K562 (cell line): ENCODE results near the gene FGF11. TPM values are rescaled to one million over a fixed set of nuclear protein-coding genes. Genes with fewer than 3 reads are reported as not detected.
A peak's percentile ranks its signal among the peaks of the same experiment; 100 is the strongest.

ENCODE experiments used
- CBFA2T3 ChIP-seq: fragments of 450-650 bp; IDR thresholded peaks from 2 replicates; pipeline ENCODE4 v1.6.1; 2017
- MTF1 ChIP-seq: fragments of 250-450 bp; sonication (Bioruptor Pico); IDR thresholded peaks from 2 replicates; pipeline ENCODE4 v1.9.0; 2021; ENCODE audit warnings: moderate library complexity, mild to moderate bottlenecking, inconsistent platforms, borderline replicate concordance
- NR2C1 ChIP-seq, 2 experiments: fragments of 450-650 bp; IDR thresholded peaks; 2 replicates each; pipeline ENCODE4 v1.6.1; 2017; ENCODE audit warnings: mild to moderate bottlenecking in 2 of 2, antibody characterized with exemption in 1 of 2, inconsistent platforms in 1 of 2, missing compliant biosample characterization in 1 of 2, missing genetic modification characterization in 1 of 2
- PML ChIP-seq: IDR thresholded peaks from 2 replicates; pipeline ENCODE4 v1.6.1; 2012; ENCODE audit warnings: low read length, inconsistent platforms
- RBM22 ChIP-seq: fragments of 200-400 bp; formaldehyde crosslinking; IDR thresholded peaks from 2 replicates; pipeline ENCODE4 v1.6.1; 2018; ENCODE audit warnings: low read length, low read depth; ENCODE audit not compliant: poor library complexity, severe bottlenecking
- SIN3A ChIP-seq, 2 experiments: fragments of 150-350 bp in 1 of 2; IDR thresholded peaks; 2 replicates each; pipeline ENCODE4 v1.6.1; 2011 to 2016; ENCODE audit warnings: borderline replicate concordance in 2 of 2, low read depth in 2 of 2, low read length in 2 of 2, mild to moderate bottlenecking in 2 of 2, moderate library complexity in 2 of 2; ENCODE audit not compliant: control insufficient read depth in 1 of 2
- polyA plus RNA-seq, 8 experiments: library from polyadenylated mRNA; depleted of rRNA in 4 of 8; stranded (reverse) in 5 of 8; unstranded in 3 of 8; fragments of >200 nt; fragmentation: Nextera tagmentation in 2 of 8; fragmentation: Illumina TruSeq in 1 of 8; extraction: Ambion mirVana in 2 of 8; extraction: Trizol in 1 of 8; gene quantifications; 2 replicates each; pipeline versions ENCODE4 v1.2.1 to v1.2.3, GENCODE V29; 2011 to 2014; ENCODE audit warnings: inconsistent platforms in 1 of 8, missing spikeins in 1 of 8
- total RNA-seq, 7 experiments: library from RNA; depleted of rRNA in 6 of 7; stranded (reverse); fragments of >200 nt in 6 of 7; fragmentation: Illumina TruSeq in 2 of 7; extraction: Trizol in 2 of 7; gene quantifications; 2 replicates each; pipeline versions ENCODE4 v1.2.1 to v1.2.3, GENCODE V29; 2011 to 2021; ENCODE audit warnings: low replicate concordance in 1 of 7
- TF ChIP-seq, protein P1 (sequence below): sonication (generic); formaldehyde crosslinking; IDR thresholded peaks from 2 replicates; pipeline ENCODE4 v1.8.0; 2022; ENCODE audit warnings: missing genetic modification reagents, mild to moderate bottlenecking, moderate library complexity, borderline replicate concordance
- TF ChIP-seq, protein P2 (sequence below): fragments of 250-450 bp; sonication (Bioruptor Pico); IDR thresholded peaks from 2 replicates; pipeline ENCODE4 v1.8.0; 2022; ENCODE audit warnings: moderate library complexity, mild to moderate bottlenecking, inconsistent platforms
- TF ChIP-seq, protein P3 (sequence below), 2 experiments: fragments of 450-650 bp; IDR thresholded peaks; 2 replicates each; pipeline ENCODE4 v1.6.1; 2016; ENCODE audit warnings: mild to moderate bottlenecking in 2 of 2, borderline replicate concordance in 1 of 2, low read depth in 1 of 2, moderate library complexity in 1 of 2
- TF ChIP-seq, protein P4 (sequence below): fragments of 450-650 bp; IDR thresholded peaks from 2 replicates; pipeline ENCODE4 v1.6.1; 2016; ENCODE audit warnings: borderline replicate concordance

FGF11 gene
- total and polyA plus RNA-seq, 9 of the 15 experiments (the other 6 are each of a cell fraction or from before 2014, with no cell fraction given), result 1.2 to 7.5 (median 3.0) TPM

DNA sequence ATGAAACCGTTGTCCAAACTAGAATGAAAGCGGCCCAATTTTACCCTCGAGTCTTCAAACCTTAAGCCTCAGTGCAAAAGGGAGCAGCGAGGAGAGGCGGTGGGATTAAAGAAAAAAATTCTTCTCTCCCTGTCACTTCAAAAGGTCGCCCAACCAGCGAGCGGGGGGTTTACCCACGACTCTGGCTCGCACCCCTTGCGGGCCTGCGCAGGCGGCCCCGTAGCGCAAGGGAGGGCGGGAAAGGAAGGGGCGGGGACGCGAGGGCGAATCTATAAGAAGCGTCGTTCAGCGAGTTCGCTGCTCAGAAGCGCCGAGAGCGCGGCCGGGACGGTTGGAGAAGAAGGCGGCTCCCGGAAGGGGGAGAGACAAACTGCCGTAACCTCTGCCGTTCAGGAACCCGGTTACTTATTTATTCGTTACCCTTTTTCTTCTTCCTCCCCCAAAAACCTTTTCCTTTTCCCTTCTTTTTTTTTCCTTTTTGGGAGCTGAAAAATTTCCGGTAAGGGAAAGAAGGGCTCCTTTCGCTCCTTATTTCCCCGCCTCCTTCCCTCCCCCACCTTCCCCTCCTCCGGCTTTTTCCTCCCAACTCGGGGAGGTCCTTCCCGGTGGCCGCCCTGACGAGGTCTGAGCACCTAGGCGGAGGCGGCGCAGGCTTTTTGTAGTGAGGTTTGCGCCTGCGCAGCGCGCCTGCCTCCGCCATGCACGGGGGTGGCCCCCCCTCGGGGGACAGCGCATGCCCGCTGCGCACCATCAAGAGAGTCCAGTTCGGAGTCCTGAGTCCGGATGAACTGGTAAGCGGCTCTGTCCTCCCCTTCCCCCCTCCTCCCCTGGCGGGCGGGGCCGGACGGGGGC lies 45.0 kb downstream of the FGF11 start, which contains the start of gene POLR2A (continued):
- TF ChIP-seq NR2C1 (IDR thresholded peaks at IDR 0.05) (no peak), NR2C1 (tag; IDR thresholded peaks at IDR 0.05) (no peak), RBM22 (peak; percentile 79), CBFA2T3 (peak; percentile 3; the same call in 1 of the 2 replicates), MTF1 (CRISPR knock-in tag) (no peak), SIN3A (IDR thresholded peaks at IDR 0.05; ENCODE audit: borderline replicate concordance in 2 of 2, control insufficient read depth in 1 of 2, low read depth in 2 of 2, low read length in 2 of 2) (peak in 1 of 2 experiments; percentile 55; a peak in 2 of 4 replicates), PML (peak; percentile 96)
- TF ChIP-seq, protein P1, sequence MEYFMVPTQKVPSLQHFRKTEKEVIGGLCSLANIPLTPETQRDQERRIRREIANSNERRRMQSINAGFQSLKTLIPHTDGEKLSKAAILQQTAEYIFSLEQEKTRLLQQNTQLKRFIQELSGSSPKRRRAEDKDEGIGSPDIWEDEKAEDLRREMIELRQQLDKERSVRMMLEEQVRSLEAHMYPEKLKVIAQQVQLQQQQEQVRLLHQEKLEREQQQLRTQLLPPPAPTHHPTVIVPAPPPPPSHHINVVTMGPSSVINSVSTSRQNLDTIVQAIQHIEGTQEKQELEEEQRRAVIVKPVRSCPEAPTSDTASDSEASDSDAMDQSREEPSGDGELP (CRISPR knock-in tag), result peak; percentile 71; the same call in 1 of the 2 replicates
- TF ChIP-seq, protein P2, sequence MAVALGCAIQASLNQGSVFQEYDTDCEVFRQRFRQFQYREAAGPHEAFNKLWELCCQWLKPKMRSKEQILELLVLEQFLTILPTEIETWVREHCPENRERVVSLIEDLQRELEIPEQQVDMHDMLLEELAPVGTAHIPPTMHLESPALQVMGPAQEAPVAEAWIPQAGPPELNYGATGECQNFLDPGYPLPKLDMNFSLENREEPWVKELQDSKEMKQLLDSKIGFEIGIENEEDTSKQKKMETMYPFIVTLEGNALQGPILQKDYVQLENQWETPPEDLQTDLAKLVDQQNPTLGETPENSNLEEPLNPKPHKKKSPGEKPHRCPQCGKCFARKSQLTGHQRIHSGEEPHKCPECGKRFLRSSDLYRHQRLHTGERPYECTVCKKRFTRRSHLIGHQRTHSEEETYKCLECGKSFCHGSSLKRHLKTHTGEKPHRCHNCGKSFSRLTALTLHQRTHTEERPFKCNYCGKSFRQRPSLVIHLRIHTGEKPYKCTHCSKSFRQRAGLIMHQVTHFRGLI (CRISPR knock-in tag), result no peak
- TF ChIP-seq, protein P3, sequence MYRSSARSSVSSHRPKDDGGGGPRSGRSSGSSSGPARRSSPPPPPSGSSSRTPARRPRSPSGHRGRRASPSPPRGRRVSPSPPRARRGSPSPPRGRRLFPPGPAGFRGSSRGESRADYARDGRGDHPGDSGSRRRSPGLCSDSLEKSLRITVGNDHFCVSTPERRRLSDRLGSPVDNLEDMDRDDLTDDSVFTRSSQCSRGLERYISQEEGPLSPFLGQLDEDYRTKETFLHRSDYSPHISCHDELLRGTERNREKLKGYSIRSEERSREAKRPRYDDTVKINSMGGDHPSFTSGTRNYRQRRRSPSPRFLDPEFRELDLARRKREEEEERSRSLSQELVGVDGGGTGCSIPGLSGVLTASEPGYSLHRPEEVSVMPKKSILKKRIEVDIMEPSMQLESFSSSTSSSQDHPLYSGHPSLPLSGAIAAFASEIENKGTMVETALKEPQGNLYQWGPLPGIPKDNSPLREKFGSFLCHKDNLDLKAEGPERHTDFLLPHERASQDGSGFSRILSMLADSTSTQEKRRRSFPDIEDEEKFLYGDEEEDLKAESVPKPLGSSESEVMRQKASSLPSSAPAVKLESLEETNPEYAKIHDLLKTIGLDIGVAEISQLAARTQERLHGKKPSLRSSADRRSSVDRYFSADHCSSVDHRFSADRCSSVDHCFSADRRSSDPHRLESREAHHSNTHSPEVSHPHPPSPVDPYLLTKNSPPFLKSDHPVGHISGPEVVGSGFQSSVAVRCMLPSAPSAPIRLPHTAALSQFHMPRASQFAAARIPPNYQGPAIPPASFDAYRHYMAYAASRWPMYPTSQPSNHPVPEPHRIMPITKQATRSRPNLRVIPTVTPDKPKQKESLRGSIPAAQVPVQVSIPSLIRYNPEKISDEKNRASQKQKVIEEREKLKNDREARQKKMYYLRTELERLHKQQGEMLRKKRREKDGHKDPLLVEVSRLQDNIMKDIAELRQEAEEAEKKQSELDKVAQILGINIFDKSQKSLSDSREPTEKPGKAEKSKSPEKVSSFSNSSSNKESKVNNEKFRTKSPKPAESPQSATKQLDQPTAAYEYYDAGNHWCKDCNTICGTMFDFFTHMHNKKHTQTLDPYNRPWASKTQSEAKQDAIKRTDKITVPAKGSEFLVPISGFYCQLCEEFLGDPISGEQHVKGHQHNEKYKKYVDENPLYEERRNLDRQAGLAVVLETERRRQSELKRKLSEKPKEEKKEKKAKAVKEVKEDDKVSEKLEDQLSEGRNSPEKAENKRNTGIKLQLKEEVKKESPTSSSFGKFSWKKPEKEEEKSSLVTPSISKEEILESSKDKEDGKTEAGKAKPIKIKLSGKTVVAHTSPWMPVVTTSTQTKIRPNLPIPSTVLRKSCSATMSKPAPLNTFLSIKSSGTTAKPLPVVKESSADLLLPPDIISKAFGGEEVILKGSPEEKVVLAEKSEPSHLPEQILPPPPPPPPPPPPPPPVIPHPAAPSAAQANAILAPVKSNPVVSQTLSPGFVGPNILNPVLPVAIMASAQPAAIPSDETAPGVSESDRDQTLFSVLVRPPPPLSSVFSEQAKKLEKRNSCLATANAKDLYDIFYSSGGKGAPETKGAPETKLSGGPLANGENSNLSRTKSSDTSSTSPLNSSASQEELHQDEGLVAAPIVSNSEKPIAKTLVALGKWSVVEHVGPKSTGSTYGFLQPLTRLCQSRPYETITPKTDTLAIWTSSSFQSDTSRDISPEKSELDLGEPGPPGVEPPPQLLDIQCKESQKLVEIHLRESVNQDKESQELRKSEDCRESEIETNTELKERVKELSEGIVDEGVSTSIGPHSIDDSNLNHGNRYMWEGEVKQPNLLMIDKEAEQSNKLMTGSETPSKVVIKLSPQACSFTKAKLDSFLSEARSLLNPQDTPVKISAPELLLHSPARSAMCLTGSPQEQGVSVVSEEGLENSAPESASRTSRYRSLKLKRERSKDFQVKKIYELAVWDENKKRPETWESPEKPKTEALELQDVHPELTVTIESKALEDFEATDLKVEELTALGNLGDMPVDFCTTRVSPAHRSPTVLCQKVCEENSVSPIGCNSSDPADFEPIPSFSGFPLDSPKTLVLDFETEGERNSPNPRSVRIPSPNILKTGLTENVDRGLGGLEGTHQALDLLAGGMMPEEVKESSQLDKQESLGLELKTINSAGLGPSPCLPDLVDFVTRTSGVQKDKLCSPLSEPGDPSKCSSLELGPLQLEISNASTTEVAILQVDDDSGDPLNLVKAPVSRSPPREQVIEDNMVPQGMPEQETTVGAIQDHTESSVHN (IDR thresholded peaks at IDR 0.05; ENCODE audit: borderline replicate concordance in 1 of 2, low read depth in 1 of 2), result peak in 1 of 2 experiments; percentile 72; a peak in 2 of 4 replicates
- TF ChIP-seq, protein P4, sequence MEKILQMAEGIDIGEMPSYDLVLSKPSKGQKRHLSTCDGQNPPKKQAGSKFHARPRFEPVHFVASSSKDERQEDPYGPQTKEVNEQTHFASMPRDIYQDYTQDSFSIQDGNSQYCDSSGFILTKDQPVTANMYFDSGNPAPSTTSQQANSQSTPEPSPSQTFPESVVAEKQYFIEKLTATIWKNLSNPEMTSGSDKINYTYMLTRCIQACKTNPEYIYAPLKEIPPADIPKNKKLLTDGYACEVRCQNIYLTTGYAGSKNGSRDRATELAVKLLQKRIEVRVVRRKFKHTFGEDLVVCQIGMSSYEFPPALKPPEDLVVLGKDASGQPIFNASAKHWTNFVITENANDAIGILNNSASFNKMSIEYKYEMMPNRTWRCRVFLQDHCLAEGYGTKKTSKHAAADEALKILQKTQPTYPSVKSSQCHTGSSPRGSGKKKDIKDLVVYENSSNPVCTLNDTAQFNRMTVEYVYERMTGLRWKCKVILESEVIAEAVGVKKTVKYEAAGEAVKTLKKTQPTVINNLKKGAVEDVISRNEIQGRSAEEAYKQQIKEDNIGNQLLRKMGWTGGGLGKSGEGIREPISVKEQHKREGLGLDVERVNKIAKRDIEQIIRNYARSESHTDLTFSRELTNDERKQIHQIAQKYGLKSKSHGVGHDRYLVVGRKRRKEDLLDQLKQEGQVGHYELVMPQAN, result no peak
